RWPE2 (cell line): ENCODE data around the gene GTF3C2.

Experiments
- ATAC-seq: fragments of 200-7000 bp; cut with Tn5 transposase; 3 replicates; pipeline ENCODE4 v1.9.1; 2021; ENCODE audit warnings: low read depth
- DNase-seq: peaks from one replicate; pipeline ENCODE4 v3.0.0-alpha.2; 2020; ENCODE audit warnings: low spot score
- H3K27ac ChIP-seq: fragments of 450-650 bp; 2 replicates; pipeline ENCODE4 v1.5.1; 2017; ENCODE audit warnings: mild to moderate bottlenecking; ENCODE audit not compliant: poor library complexity, severe bottlenecking
- H3K27me3 ChIP-seq: fragments of 250-450 bp; sonication (Bioruptor Pico); 2 replicates; pipeline ENCODE4 v1.5.1; 2021; ENCODE audit warnings: mild to moderate bottlenecking, moderate library complexity; ENCODE audit not compliant: insufficient read depth, poor library complexity, severe bottlenecking
- H3K36me3 ChIP-seq: fragments of 250-450 bp; sonication (Bioruptor Pico); 2 replicates; pipeline ENCODE4 v1.5.1; 2020; ENCODE audit warnings: low read depth, mild to moderate bottlenecking, moderate library complexity
- H3K4me1 ChIP-seq: fragments of 250-450 bp; sonication (Bioruptor Pico); 2 replicates; pipeline ENCODE4 v1.5.1; 2021; ENCODE audit warnings: mild to moderate bottlenecking, moderate library complexity; ENCODE audit not compliant: insufficient read depth, poor library complexity, severe bottlenecking
- H3K4me3 ChIP-seq: fragments of 250-450 bp; sonication (Bioruptor Pico); 2 replicates; pipeline ENCODE4 v1.5.1; 2021; ENCODE audit warnings: mild to moderate bottlenecking, moderate library complexity; ENCODE audit not compliant: severe bottlenecking
- H3K9me3 ChIP-seq: fragments of 250-450 bp; sonication (Bioruptor Pico); 2 replicates; pipeline ENCODE4 v1.5.1; 2021; ENCODE audit warnings: mild to moderate bottlenecking, moderate library complexity; ENCODE audit not compliant: severe bottlenecking
- TF ChIP-seq, protein P1 (sequence below): fragments of 450-650 bp; IDR thresholded peaks from one replicate; pipeline ENCODE4 v1.5.1; 2017; ENCODE audit warnings: mild to moderate bottlenecking, moderate library complexity; ENCODE audit not compliant: poor library complexity, severe bottlenecking

GTF3C2 gene

DNA sequence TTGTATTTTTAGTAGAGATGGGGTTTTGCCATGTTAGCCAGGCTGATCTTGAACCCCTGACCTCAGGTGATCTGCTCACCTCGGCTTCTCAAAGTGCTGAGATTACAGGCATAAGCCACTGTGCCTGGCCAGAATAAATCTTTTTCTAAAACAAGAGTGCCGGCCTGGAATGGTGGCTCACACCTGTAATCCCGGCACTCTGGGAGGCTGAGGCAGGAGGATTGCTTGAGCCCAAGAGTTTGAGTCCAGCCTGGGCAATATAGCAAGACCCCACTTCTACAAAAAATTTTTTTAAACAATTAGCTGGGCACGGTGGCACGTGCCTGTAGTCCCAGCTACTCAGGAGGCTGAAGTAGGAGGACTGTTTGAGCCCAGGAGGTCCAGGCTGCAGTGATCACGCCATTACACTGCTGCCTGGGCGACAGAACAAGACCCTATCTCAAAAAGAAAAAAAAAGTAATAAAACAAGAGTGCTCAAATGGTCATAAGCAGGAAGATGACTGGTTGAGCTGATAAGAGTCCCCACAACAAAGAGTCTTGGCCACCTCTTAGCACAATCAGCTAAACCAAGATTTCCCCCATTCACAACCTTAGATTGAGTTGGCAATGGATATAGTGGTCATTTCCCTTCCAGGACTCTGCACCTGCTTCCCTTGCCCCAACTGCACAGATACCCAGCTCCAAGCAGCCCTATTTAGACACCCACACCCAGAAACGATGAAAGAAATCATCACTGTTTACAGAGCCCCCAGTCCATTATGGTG, 42.5 kb downstream of the GTF3C2 start:
- TF ChIP-seq, protein P1, sequence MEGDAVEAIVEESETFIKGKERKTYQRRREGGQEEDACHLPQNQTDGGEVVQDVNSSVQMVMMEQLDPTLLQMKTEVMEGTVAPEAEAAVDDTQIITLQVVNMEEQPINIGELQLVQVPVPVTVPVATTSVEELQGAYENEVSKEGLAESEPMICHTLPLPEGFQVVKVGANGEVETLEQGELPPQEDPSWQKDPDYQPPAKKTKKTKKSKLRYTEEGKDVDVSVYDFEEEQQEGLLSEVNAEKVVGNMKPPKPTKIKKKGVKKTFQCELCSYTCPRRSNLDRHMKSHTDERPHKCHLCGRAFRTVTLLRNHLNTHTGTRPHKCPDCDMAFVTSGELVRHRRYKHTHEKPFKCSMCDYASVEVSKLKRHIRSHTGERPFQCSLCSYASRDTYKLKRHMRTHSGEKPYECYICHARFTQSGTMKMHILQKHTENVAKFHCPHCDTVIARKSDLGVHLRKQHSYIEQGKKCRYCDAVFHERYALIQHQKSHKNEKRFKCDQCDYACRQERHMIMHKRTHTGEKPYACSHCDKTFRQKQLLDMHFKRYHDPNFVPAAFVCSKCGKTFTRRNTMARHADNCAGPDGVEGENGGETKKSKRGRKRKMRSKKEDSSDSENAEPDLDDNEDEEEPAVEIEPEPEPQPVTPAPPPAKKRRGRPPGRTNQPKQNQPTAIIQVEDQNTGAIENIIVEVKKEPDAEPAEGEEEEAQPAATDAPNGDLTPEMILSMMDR: no peak
- H3K27ac ChIP-seq: no peak overlapping the region
- DNase-seq: no peak
- no peaks in the 10 kb centered on the region for H3K36me3 ChIP-seq
- no peaks in the 10 kb centered on the region for H3K27me3 ChIP-seq
- no peak overlapping the region for H3K4me3 ChIP-seq
- no peak for ATAC-seq
- no peaks in the 10 kb centered on the region for H3K4me1 ChIP-seq
- no peaks in the 10 kb centered on the region for H3K9me3 ChIP-seq

DNA sequence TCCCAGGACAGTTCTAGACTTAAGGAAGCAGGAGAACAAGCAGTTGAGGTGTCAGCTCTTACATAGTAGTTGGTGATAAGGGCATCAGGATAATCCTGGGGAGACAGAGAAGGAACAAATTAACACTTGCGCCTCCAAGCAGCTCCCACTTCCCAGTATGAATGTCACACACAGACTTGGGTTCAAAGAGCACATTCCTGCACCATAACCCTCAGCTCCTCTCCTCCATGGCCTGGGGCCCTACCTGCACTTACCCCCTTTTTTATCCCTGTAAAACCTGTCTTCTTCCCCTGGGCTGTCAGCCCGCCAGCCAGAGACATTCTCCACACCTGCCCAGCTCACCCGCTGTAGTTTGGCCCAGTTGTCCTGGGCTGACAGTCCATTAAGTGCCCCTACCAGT, 44.4 kb downstream of the GTF3C2 start:
- Histone ChIP-seq H3K9me3 (no peaks in the 10 kb centered on the region), H3K4me3 (no peak overlapping the region), H3K27me3 (peaks cover 19% of the 10 kb centered on the region), H3K27ac (no peak overlapping the region), H3K4me1 (no peaks in the 10 kb centered on the region), H3K36me3 (no peaks in the 10 kb centered on the region)
- DNase-seq: no peak
- no peak for ATAC-seq
- TF ChIP-seq, protein P1: no peak

DNA sequence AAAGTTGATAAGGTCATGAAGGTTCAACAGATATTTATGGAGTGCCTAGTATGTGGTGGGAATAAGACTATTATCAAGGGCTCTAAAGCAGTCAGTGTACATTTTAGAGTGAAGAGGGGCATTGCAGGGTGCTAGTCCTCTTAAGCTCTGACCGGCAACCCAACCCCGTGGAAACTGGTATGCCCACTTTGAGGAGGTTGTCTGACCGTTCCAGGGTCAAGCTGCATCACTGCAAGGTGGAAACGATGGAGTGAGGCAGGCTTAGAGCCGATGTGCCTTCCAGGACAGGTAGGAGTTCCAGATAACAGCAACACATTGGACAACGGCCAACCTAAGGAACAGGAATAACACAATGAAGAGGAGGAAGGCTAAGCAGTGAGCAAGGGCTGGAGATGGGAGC, 46.9 kb downstream of the GTF3C2 start:
- H3K27ac ChIP-seq: no peak overlapping the region
- ATAC-seq (no peak), DNase-seq (no peak)
- no peaks in the 10 kb centered on the region for H3K36me3 ChIP-seq
- peaks cover 44% of the 10 kb centered on the region for H3K27me3 ChIP-seq
- no peaks in the 10 kb centered on the region for H3K4me1 ChIP-seq
- no peak overlapping the region for H3K4me3 ChIP-seq
- H3K9me3 ChIP-seq: no peaks in the 10 kb centered on the region
- TF ChIP-seq, protein P1: no peak

DNA sequence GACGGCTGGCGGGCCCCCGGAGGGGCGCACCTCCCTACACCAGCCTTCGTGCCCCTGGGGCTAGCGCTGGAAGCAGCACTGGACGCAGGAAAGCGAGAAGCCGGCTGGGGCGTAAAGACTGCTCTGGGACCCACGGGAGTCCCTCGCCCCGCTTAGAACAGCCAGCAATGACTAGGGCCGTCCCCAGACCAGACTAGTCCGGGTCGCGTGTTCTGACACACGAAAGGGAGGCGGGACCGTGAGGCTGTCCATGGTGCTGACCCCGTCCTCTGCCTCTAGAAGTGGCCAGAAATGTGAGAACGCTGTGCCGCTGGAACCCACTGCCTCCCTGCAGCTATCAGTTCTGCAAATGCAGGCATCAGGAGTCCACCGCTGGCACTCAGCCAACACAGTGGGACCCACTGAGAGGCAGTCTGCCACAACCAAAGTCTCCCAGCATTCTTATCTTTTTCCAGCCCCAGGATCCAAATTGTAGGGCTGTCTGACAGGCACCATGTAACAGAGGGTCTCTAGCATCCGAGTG, 48.1 kb downstream of the GTF3C2 start, which contains the start of gene UCN:
UCN (minus strand) TSS at position 87 of the 523 bp plus-strand sequence. CDS start 550 bp downstream, outside the sequence.
- H3K27ac ChIP-seq: no peak within 1 kb of the TSS
- peaks cover 46% of the 10 kb centered on the region for H3K27me3 ChIP-seq
- no peaks in the 10 kb centered on the region for H3K4me1 ChIP-seq
- H3K9me3 ChIP-seq: no peaks in the 10 kb centered on the region
- peak; percentile 67 for DNase-seq
- H3K36me3 ChIP-seq: no peaks in the 10 kb centered on the region
- TF ChIP-seq, protein P1: no peak
- ATAC-seq: peak; percentile 59
- no peak within 1 kb of the TSS for H3K4me3 ChIP-seq
